Right cardiac atrium (tissue), 5 donors: ENCODE results near the gene MOCS1. TPM values are rescaled to one million over a fixed set of nuclear protein-coding genes. Genes with fewer than 3 reads are reported as not detected.

ENCODE experiments used
- ATAC-seq, 2 donors: fragments of 200-7000 bp; cut with Tn5 transposase; one replicate each; pipeline versions ENCODE4 v1.8.0 to v1.9.1; 2020; ENCODE audit warnings: moderate library complexity in 2 of 2, mild to moderate bottlenecking in 1 of 2
- DNase-seq, 3 donors: peaks; one replicate each; pipeline ENCODE4 v3.0.0-alpha.2; 2020
- H3K27ac ChIP-seq: one replicate; pipeline ENCODE4 v1.5.1; 2013; ENCODE audit warnings: mild to moderate bottlenecking, low read length, control low read depth, moderate library complexity
- H3K27me3 ChIP-seq: one replicate; pipeline ENCODE4 v1.6.1; 2013; ENCODE audit not compliant: control insufficient read depth, insufficient read depth
- H3K4me1 ChIP-seq: one replicate; pipeline ENCODE4 v1.6.1; 2013; ENCODE audit warnings: low read length; ENCODE audit not compliant: control insufficient read depth, insufficient read depth
- H3K4me3 ChIP-seq: one replicate; pipeline ENCODE4 v1.5.1; 2013; ENCODE audit warnings: low read length, control low read depth
- H3K9me3 ChIP-seq: one replicate; pipeline ENCODE4 v1.6.1; 2013; ENCODE audit warnings: low read length; ENCODE audit not compliant: control insufficient read depth
- WGBS: extraction: QIAGEN DNeasy Blood & Tissue Kit; methylation state at CpG from one replicate; pipeline ENCODE4 v1.1.7; 2013; 5-methylcytosine and 5-hydroxymethylcytosine counted together
- intact Hi-C, 4 donors: fragments of 100-400 bp; cut with DNase I; formaldehyde crosslinking; loops; one replicate each; pipeline versions ENCODE4 v1.11.0 to v1.14.0; 2022 to 2023
- polyA plus RNA-seq: library from polyadenylated mRNA; stranded (reverse); fragments of 200-250 nt; gene quantifications from one replicate; pipeline ENCODE4 v1.2.3, GENCODE V29; 2013
- total RNA-seq, 4 donors: library from RNA; stranded (reverse); fragmentation: NEBNext Ultra II Directional; extraction: Animal tissue kit (Norgen Biotek cat#: 25700); gene quantifications; one replicate each; pipeline ENCODE4 v1.2.1, GENCODE V29; 2021
- donor health status: healthy with polysubstance abuse.
- donor health status: DM: no; HTN: yes; CAD: no.
- donor health status: DM: no; HTN: no; CAD: no.
- donor health status: DM: no; HTN: yes; CAD: no; lungs with severe emphysema.
- donor health status: DM: yes; HTN: yes; CAD: no.

The MOCS1 gene
- total and polyA plus RNA-seq, 5 donors = 17.2 to 24.1 (median 22.4) TPM

DNA sequence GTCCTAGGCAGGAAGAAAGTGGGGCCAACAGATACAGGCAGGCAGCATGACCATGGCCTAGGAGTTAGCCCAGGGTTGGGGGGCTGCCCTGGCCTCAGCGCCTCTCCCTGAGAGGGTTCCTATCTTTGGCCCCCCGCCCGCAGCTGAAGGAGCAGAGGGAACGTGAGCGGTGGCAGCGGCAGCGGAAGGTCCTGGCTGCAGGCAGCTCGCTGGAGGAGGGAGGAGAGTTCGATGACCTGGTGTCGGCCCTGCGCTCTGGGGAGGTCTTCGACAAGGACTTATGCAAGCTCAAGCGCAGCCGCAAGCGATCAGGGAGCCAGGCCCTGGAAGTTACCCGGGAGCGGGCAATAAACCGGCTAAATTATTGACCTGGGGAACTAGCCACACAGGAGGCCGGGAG lies 32.6 kb downstream of the MOCS1 start:
- intact Hi-C loops = no loop called here
- Histone ChIP-seq H3K4me3 (no peak overlapping the region), H3K27me3 (no peaks in the 10 kb centered on the region), H3K9me3 (no peaks in the 10 kb centered on the region), H3K27ac (no peak overlapping the region), H3K4me1 (no peaks in the 10 kb centered on the region)
- 87% methylated on average over 19 of the region's 19 CpGs for WGBS
- peak; percentile 6 for ATAC-seq
- peak in 2 of 3 donors; percentile 65 to 77 for DNase-seq

DNA sequence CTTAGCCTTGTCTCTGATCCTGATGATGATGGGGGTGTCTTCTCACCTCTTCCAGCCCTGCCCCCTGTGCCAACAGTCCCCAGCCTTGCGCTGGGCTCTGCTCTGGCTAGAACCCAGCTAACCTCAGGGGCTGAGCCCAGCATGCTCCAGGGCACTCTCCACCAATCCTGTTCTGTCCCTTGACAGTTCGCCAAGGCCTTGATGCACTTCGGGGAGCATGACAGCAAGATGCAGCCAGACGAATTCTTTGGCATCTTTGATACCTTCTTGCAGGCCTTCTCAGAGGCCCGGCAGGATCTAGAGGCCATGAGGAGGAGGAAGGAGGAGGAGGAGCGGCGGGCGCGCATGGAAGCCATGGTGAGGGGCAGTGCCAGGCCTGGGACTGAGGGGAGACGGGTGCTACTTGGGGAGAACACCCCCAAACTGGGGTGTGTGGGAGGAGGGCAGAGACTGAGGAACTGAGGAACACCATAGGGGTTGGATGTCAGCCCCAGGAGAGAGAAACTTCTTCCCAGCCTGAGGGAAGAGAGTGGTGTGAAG lies 33.1 kb downstream of the MOCS1 start:
- Histone ChIP-seq H3K4me3 (no peak overlapping the region), H3K27ac (no peak overlapping the region), H3K9me3 (no peaks in the 10 kb centered on the region), H3K27me3 (no peaks in the 10 kb centered on the region), H3K4me1 (no peaks in the 10 kb centered on the region)
- no peak for DNase-seq
- intact Hi-C loops = no loop called here
- WGBS = 84% methylated on average over 10 of the region's 10 CpGs
- ATAC-seq = no peak

DNA sequence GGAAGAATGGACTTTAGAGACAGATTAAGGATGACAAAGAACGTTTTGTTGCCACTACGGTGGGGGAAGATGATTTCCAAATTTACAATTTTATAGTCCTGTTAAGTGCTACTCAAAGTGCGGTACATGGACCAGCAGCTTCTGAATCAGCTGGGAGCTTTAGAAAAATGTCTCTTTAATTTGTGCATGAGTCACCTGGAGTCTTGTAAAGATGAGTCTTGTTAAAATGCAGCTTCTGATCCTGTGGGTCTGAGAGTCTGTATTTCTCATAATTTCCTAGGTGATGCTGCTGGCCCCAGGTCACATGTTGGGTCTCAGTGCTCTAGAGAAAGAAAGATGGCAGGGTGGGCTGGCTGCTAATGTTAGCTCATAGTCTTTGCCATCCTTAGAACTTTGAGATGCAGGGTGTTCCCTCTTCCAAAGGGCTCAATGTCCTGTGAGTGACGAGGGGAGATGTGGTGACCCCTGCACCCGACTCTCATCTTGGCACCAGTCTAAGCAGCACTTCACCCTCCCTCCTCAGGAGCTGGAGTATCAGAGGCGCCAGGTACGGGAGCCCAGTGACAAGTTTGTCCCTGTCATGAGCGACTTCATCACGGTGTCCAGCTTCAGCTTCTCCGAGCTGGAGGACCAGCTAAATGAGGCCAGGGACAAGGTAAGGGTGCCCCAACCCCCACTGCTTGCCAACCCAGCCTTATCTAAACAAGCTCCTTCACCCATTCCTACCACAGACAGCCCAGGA lies 34.5 kb downstream of the MOCS1 start:
- no peaks in the 10 kb centered on the region for H3K27me3 ChIP-seq
- 80% methylated on average over 10 of the region's 10 CpGs for WGBS
- DNase-seq = no peak
- no peak for ATAC-seq
- H3K27ac ChIP-seq = no peak overlapping the region
- intact Hi-C loops = loop anchor here in 1 of 4 donors (10.0 kb wide), 1 partner anchor 535 kb away; no protein-coding TSS in a partner anchor
- H3K4me1 ChIP-seq = no peaks in the 10 kb centered on the region
- no peak overlapping the region for H3K4me3 ChIP-seq
- H3K9me3 ChIP-seq = no peaks in the 10 kb centered on the region

DNA sequence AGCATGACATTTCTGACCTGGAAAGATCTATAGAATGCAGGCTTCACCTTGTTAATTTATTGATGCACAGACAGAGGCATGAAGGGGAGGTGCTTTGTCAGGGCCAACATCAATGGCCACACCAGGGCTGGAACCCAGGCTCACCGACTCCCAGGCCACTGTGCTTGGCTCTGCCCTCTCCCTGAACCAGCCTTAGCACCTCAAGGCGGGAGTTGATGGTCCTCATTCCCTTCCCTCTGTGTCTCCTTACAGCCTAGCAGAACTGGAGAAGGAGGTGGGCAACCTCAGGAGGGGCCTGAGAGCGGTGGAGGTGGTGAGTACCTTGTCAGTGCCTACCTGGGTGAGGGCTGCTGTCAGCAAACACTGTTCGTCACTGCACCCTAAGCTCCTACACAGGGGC lies 35.6 kb downstream of the MOCS1 start:
- H3K27ac ChIP-seq = no peak overlapping the region
- no peak for DNase-seq
- H3K4me1 ChIP-seq = no peaks in the 10 kb centered on the region
- H3K4me3 ChIP-seq = no peak overlapping the region
- WGBS = 93% methylated on average over 4 of the region's 4 CpGs
- intact Hi-C loops = loop anchor here in 1 of 4 donors (10.0 kb wide), 1 partner anchor 534 kb away; no protein-coding TSS in a partner anchor
- H3K27me3 ChIP-seq = no peaks in the 10 kb centered on the region
- ATAC-seq = no peak
- H3K9me3 ChIP-seq = no peaks in the 10 kb centered on the region

DNA sequence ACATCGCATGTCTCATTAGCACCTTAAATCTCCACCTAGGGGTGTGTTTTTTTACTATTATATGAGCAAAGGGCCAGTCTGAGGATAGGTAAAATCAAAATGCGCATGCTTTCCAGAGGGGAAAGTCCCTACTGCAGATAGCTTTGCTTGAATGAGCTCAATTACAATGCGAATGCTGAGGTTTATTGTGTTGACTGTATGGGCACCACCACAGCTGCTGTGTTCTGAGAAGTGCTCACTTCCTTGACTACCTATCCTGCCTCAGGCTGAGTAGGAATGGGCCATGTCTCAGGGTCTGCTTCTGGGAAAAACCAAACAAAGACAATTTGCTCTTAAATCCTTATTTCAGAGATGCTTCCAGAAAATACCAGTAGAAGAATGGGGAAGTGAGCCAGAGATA lies 36.6 kb downstream of the MOCS1 start:
- intact Hi-C loops = loop anchor here in 1 of 4 donors (10.0 kb wide), 1 partner anchor 533 kb away; no protein-coding TSS in a partner anchor
- 93% methylated on average over 3 of the region's 3 CpGs for WGBS
- ATAC-seq (no peak), DNase-seq (no peak)
- Histone ChIP-seq H3K9me3 (no peaks in the 10 kb centered on the region), H3K27ac (no peak overlapping the region), H3K4me3 (no peak overlapping the region), H3K4me1 (no peaks in the 10 kb centered on the region), H3K27me3 (no peaks in the 10 kb centered on the region)

DNA sequence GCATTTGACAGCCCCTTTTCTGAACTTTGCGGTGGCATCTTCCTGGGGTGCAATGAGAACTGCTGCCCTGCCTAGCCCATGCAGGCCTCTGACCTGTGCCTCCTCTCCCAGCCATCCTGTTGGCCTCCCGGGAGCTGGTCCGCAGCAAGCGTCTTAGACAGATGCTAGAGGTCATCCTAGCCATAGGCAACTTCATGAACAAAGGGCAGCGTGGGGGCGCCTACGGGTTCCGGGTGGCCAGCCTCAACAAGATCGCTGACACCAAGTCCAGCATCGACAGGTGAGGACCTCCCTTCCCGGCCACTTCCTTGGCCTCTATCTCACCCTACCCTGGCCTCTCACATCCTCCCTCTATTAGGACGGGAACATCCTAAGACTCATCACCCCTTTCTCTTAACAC lies 37.6 kb downstream of the MOCS1 start:
- no peaks in the 10 kb centered on the region for H3K27me3 ChIP-seq
- intact Hi-C loops = loop anchor here in 1 of 4 donors (10.0 kb wide), 1 partner anchor 532 kb away; no protein-coding TSS in a partner anchor
- no peaks in the 10 kb centered on the region for H3K9me3 ChIP-seq
- no peak overlapping the region for H3K27ac ChIP-seq
- DNase-seq = no peak
- no peak for ATAC-seq
- 86% methylated on average over 12 of the region's 12 CpGs for WGBS
- no peaks in the 10 kb centered on the region for H3K4me1 ChIP-seq
- H3K4me3 ChIP-seq = no peak overlapping the region

DNA sequence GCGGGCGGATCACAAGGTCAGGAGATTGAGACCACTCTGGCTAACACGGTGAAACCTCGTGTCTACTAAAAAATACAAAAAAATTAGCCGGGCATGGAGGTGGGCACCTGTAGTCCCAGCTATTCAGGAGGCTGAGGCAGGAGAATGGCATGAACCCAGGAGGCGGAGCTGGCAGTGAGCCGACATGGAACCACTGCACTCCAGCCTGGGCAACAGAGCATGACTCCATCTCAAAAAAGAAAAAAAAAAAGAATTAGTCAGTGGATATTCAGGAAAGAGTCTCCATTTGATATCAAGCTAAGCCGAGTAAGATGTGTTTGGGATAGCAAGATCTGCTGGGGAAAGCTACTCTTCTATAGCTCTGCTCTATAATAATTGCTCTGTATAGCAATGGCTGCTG lies 41.0 kb downstream of the MOCS1 start:
- DNase-seq (no peak), ATAC-seq (no peak)
- intact Hi-C loops = loop anchor here (2.0 to 10.0 kb wide), 3 partner anchors 516 to 528 kb away; no protein-coding TSS in a partner anchor
- WGBS = 84% methylated on average over 8 of the region's 8 CpGs
- H3K27ac ChIP-seq = no peak overlapping the region
- no peak overlapping the region for H3K4me3 ChIP-seq
- no peaks in the 10 kb centered on the region for H3K27me3 ChIP-seq
- no peaks in the 10 kb centered on the region for H3K9me3 ChIP-seq
- peaks cover 5% of the 10 kb centered on the region for H3K4me1 ChIP-seq

DNA sequence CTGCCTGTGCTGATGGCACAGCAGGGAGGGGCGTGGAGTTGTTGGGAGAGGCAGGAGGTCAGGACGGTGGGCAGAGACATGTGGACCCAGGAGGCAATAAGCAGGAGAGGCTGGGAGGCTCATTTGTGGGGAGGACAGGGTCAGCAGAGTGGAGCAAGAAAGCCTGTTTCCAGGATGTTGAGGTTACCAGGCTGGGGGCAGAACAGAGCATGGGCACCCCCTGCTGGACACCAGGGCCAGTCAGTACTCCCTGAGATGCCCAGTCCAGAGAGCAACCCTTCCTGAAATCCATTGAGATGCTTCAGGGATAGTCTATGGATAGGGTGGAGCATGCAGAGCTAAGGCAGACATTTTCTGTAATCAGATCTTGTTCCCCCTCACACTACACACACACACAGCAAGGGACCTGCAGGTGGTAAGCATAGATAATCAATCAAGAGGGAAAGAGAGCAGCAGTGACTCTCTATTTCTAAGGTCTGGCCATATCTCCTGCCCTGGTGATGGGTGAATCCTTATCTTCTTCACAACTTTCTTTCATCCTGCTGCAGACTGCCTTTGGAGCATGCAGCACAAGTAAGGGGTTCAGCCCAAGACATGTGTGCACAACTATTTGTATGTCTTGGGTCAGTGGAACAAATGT lies 41.7 kb downstream of the MOCS1 start:
- 55% methylated on average over 2 of the region's 2 CpGs for WGBS
- Histone ChIP-seq H3K27ac (no peak overlapping the region), H3K4me3 (no peak overlapping the region), H3K27me3 (no peaks in the 10 kb centered on the region), H3K9me3 (no peaks in the 10 kb centered on the region), H3K4me1 (peaks cover 10% of the 10 kb centered on the region)
- intact Hi-C loops = loop anchor here (2.0 to 10.0 kb wide), 3 partner anchors 515 to 528 kb away; no protein-coding TSS in a partner anchor
- DNase-seq = peak; percentile 74 to 87 (median 87)
- peak; percentile 72 to 76 for ATAC-seq

DNA sequence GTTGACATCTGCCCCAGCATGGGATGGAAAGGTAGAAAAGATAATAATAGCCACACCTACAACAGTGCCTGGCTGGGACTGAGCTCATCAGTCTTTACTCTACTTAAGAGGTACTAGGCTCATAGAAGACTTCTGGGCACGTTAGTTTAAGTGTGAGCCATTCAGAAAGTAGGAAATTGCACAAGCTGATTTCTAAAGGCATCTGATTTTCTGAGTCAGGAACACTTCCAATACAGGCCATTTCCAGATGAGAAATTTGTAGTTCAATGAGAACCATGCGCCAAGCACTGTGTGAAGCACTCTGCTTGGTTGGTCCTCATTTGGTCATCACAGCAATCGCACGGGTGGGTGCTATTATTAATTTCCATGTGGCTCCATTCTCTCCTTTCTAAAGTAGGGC lies 42.3 kb downstream of the MOCS1 start:
- 44% methylated on average over 4 of the region's 4 CpGs for WGBS
- H3K27me3 ChIP-seq = no peaks in the 10 kb centered on the region
- ATAC-seq = no peak
- H3K27ac ChIP-seq = no peak overlapping the region
- H3K9me3 ChIP-seq = no peaks in the 10 kb centered on the region
- H3K4me1 ChIP-seq = peaks cover 13% of the 10 kb centered on the region
- no peak overlapping the region for H3K4me3 ChIP-seq
- intact Hi-C loops = loop anchor here (2.0 to 10.0 kb wide), 3 partner anchors 515 to 527 kb away; no protein-coding TSS in a partner anchor
- DNase-seq = no peak

DNA sequence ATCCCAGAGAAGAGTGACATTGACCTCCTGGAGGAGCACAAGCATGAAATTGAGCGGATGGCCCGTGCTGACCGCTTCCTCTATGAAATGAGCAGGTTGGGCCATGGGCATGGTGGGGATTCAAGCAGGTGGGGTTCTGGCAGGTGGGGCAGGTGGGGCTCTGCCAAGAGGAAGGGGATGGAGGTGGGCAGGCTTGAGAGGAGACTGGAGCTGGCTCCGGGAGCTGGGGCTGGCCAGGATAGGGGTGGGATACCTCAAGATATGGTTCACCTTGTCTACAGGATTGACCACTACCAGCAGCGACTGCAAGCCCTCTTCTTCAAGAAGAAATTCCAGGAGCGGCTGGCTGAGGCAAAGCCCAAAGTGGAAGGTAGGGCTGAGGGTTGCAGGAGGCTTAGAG lies 42.9 kb downstream of the MOCS1 start:
- H3K4me1 ChIP-seq = peaks cover 13% of the 10 kb centered on the region
- ATAC-seq = no peak
- H3K27me3 ChIP-seq = no peaks in the 10 kb centered on the region
- no peak for DNase-seq
- intact Hi-C loops = loop anchor here in 2 of 4 donors (5.0 to 10.0 kb wide), 2 partner anchors 514 to 527 kb away; no protein-coding TSS in a partner anchor
- no peak overlapping the region for H3K4me3 ChIP-seq
- no peaks in the 10 kb centered on the region for H3K9me3 ChIP-seq
- WGBS = 90% methylated on average over 6 of the region's 6 CpGs
- H3K27ac ChIP-seq = no peak overlapping the region

DNA sequence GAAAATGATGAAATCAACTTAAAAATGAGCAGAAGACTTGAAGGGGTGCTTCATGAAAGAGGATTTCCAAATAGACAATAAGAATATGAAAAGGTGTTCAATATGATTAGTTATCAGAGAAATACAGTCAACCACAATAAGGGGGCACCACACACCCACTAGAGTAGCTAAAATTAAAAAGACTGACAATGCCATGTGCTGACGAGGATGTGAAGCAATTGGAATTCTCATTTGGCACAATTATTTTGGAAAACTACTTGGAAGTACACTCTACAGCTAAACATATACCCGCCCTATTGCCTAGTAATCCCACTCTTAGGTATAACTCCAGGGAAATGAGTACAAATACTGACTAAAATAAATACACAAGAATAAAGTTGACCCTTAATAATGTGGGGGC lies 45.0 kb downstream of the MOCS1 start:
- Histone ChIP-seq H3K27me3 (no peaks in the 10 kb centered on the region), H3K27ac (no peak overlapping the region), H3K4me3 (no peak overlapping the region), H3K4me1 (peaks cover 13% of the 10 kb centered on the region), H3K9me3 (no peaks in the 10 kb centered on the region)
- no peak for ATAC-seq
- WGBS = 79% methylated on average over 2 of the region's 2 CpGs
- DNase-seq = no peak
- intact Hi-C loops = no loop called here
